Measurements from ENCODE around the gene RPIA.
"Not testable (repeated sequence)": the region's sequence is repeated elsewhere in the genome, so short reads cannot be mapped to it uniquely, and the experiment has no call there.

Gene RPIA

GRCh38 chr2:88746929-88747490 is 55.5 kb downstream of the RPIA start:
- TF ChIP-seq CTCF (IDR thresholded peaks at IDR 0.05; ENCODE audit: insufficient read depth, missing control alignments) = no peak
- FAIRE-seq (no peak), DNase-seq (ENCODE audit: insufficient read length, low spot score) (no peak)

DNA sequence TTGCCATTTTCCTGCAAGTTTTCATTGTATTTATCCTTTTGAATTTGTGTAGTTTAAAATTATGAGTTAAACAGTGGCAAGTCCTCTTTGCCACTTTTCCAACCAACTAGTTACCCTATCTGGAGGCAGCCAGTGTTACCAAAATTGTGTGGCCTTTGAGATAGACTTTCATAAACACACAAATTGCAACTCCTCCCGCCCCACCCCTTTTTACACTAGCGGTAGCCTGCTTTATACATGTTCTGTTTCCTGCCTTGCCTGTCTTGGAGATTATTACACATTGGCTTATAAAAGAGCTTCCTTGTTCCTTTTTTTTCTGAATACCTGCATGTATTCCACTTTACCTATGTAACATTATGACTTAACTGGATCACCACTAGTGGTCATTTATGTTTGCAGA is 56.5 kb downstream of the RPIA start:
- FAIRE-seq = no peak
- TF ChIP-seq CTCF (IDR thresholded peaks at IDR 0.05; ENCODE audit: insufficient read depth, missing control alignments) = no peak
- DNase-seq (ENCODE audit: insufficient read length, low spot score) = no peak

DNA sequence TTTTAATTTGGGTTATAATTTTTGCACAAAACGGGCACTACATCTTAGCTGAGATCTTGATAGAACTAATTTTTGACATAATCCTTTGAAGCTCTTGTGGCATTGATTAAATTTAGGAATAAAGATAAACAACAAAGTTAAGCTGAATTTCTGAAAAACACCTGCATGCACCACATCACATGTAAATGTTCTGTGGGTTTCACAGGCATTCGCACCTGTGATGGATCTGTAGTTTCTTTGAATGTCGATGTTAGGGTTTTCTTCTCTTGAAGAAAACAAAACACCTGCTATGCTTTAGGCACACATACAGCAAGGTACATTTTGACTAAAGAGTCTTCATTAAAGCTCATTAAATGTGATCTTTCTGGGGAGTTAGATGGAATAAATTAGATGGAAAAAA is 60.3 kb downstream of the RPIA start:
- FAIRE-seq (no peak), DNase-seq (ENCODE audit: insufficient read length, low spot score) (no peak)
- no peak for TF ChIP-seq CTCF (IDR thresholded peaks at IDR 0.05; ENCODE audit: insufficient read depth, missing control alignments)

DNA sequence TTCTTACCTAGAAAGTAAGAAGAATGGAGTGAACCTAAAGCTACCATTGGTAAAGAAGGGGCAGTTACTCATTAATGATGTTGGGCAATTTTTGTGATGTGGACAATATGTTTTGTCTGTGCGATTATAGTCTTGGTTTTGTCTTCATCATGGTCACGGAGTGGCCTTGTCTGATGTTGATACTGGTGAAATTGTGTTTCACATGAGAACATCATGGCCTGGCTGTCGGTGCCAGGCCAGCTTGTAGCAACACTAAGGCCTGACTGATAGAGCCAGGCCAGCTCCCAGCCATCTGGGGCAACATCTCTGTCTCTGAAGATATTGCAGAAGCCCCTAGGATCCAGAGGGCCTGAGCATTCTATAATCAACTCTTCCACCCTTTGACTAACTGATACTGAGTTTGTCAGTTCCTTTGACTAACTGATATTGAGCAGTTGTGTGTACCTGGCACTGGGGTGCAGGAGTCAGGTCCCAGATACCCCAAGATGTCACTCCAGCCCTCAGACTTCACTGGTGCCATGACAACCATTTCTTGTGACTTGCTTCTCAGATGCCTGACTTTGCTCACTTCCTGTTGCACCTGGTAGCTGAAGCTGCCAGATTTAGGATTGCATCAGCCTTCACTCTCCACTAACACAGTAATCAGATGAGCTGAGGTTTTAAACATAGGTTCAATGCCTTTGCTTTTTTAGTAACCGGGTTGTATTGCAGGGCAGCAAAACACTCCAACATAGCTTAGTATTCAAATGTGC is 62.5 kb downstream of the RPIA start:
- TF ChIP-seq CTCF (IDR thresholded peaks at IDR 0.05; ENCODE audit: insufficient read depth, missing control alignments) = no peak
- FAIRE-seq (no peak), DNase-seq (ENCODE audit: insufficient read length, low spot score) (no peak)

GRCh38 chr2:88754585-88755320 is 63.3 kb downstream of the RPIA start:
- FAIRE-seq (no peak), DNase-seq (ENCODE audit: insufficient read length, low spot score) (no peak)
- no peak for TF ChIP-seq CTCF (IDR thresholded peaks at IDR 0.05; ENCODE audit: insufficient read depth, missing control alignments)

GRCh38 chr2:88755836-88756235 is 64.4 kb downstream of the RPIA start:
- no peak for DNase-seq (ENCODE audit: insufficient read length, low spot score)
- no peak for FAIRE-seq
- no peak for TF ChIP-seq CTCF (IDR thresholded peaks at IDR 0.05; ENCODE audit: insufficient read depth, missing control alignments)

- TF ChIP-seq CTCF (IDR thresholded peaks at IDR 0.05; ENCODE audit: insufficient read depth, missing control alignments) = no peak
- FAIRE-seq = no peak
- DNase-seq (ENCODE audit: insufficient read length, low spot score) = no peak
These were observed 65.6 kb downstream of the RPIA start for GRCh38 chr2:88757025-88757424.

- not testable (repeated sequence) for FAIRE-seq
These were observed 67.2 kb downstream of the RPIA start for GRCh38 chr2:88758702-88759101.

More at GRCh38 chr2:88758702-88759101, 67.2 kb downstream of the RPIA start:
- not testable (repeated sequence) for DNase-seq (ENCODE audit: insufficient read length, low spot score)

Data from D721Med (cell line).